Epithelial cell of prostate (primary cell): ENCODE results near the gene PRSS21.

Experiments used
- DNase-seq: peaks from one replicate; pipeline ENCODE4 v3.0.0-alpha.2; 2011; ENCODE audit warnings: low read depth, low spot score
- H3K27ac ChIP-seq: fragments of 450-650 bp; 2 replicates; pipeline ENCODE4 v1.5.1; 2017; ENCODE audit warnings: mild to moderate bottlenecking

The PRSS21 gene

GRCh38 chr16:2822158-2822495 lies 5.1 kb downstream of the PRSS21 start:
- DNase-seq, result no peak
- H3K27ac ChIP-seq, result no peak overlapping the region

DNA sequence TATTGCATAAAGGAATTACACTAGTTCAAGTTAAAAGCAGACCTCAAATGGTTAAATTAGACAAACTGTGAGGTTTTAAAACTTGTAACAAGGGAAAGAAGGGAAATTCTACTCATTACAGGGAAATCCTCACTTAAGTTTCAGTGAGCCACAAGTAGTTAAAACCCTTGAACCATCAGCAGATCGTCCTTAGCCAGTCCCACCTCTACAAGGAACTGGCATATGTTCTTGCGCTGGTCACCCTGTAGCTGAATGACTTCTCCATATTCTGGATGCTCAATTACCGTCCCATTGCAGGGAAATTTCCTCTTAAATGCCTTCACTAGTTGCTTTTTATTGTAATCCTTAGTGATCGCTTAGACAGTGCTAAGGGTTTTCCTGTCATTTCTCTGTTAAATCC lies 5.5 kb downstream of the PRSS21 start:
- DNase-seq, result no peak
- no peak overlapping the region for H3K27ac ChIP-seq

DNA sequence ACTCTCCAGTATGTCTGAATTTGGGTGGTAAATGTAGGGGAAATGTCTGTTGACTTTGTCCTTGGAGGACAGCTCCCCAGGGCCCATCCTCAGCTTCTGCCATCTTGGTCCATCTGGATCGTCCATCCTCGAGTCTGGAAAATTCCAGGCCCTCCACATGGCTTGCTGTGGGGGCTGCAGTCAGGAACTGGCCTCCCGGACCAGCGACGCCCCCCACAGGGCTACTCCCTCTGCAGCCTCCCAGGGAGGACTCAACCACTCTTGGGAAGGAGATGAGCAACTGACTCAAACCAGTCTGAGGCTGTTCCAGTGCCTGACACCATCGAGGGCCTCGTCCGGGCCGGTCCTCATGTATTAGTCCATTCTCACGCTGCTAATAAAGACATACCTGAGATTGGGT lies 7.6 kb downstream of the PRSS21 start:
- no peak for DNase-seq
- no peak overlapping the region for H3K27ac ChIP-seq

GRCh38 chr16:2825049-2825742 lies 8.2 kb downstream of the PRSS21 start:
- no peak for DNase-seq

DNA sequence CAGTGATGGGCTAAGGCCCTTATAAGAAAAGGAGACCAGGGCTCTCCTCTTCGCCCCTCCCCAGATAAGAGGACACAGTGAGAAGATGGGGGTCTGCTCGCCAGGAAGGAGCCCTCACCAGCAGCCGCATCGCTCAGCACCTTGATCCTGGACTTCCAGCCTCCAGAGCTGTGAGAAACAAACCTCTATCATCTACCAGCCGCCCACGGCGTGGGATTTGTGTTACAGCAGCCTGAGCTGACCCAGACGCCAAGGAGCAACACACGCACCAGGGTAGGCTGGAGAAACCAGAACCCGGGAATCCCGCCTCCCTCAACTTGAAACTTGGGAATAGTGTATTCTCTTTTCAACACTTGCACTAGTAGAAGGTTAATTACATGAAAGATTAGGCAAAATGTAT lies 8.9 kb downstream of the PRSS21 start:
- no peak for DNase-seq
- no peak overlapping the region for H3K27ac ChIP-seq

More at GRCh38 chr16:2825049-2825742, 8.2 kb downstream of the PRSS21 start:
- H3K27ac ChIP-seq, result no peak overlapping the region

DNA sequence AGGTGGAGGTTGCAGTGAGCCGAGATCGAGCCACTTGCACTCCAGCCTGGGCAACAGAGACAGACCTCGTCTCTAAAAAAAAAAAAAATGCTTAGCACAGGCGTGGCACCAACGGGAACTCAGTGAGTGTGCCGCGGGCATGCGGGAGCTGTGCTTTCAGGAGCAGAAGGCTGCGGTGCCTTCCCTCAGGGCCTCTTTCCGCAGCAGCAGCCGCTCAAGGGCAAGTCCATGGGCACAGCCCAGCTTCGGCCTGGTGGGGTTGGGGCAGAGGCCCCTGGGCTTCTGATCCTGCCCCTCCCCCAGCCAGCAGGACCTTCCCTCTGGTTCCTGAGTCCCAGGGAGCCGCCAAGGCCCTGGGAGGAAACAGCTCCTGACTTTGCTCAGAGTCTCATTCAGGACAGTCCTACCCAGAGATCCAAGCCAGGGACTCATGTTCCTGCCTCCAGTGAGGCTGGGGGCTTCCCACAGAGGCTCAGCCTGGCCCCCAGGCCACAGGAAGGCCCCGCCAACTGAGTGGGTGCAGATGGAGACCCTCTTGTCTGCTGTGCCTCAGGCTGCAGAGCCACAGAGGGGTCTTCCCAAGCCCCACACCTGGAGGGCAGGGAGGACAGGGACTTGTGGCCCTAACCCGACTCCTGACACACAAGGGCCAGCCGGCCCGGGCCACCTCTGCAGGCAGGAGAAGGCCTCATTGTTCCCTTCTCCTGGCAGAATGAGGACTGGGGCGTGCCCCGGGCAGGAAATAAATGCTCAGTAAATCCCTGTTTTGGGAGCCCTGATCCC lies 9.7 kb downstream of the PRSS21 start:
- no peak for DNase-seq
- no peak overlapping the region for H3K27ac ChIP-seq

DNA sequence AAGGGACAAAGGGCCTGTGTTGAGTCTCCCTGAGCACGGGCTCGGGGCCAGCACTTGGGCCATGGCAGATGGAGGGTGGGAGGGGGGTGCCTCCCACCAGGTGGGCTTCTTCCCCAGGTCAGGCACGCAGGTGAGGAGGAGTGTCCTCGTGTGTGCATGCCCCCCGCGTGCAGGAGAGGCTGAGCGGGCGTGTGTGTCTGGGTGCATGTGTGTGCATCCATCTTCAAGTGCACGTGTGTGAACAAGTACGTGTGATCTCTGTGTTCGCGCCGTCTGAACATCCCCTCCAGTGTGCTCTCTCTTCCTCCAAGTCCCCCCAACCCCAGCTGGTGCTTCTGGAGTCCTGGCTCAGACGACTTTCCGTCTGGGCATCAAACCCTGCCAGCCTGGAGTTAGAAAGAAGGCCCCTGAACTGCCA lies 10.3 kb downstream of the PRSS21 start:
- no peak overlapping the region for H3K27ac ChIP-seq
- no peak for DNase-seq

GRCh38 chr16:2827831-2828520 lies 10.9 kb downstream of the PRSS21 start:
- no peak overlapping the region for H3K27ac ChIP-seq
- no peak for DNase-seq

- no peak for DNase-seq
- no peak overlapping the region for H3K27ac ChIP-seq
These were observed 11.4 kb downstream of the PRSS21 start for GRCh38 chr16:2828521-2828840.

DNA sequence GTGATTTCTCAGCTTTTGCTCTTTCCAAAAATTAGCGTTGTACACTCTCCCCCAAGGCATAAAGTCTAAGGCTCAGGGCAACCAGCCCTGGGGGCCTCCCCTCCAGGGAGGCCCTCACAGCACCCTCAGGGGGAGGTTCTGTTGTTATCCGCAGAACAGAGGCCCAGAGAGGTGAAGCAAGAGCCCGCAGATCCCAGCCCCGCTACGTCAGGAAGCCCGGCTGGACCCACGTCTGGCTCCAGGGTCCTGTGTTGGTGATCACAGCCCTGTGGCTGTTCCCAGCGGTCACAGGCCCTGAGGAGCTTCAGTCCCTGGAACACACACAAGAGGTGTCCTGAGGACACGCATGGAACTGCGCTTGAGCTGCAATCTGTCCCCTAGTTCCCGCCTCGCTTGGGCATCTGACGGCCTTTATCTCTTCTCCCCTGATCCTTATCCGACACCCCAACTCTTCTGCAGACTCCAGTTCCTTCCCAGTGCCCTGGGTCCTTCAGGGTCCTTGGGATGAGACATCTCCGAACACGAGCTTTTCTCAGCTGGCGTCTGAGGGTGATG lies 11.9 kb downstream of the PRSS21 start:
- no peak for DNase-seq
- no peak overlapping the region for H3K27ac ChIP-seq

DNA sequence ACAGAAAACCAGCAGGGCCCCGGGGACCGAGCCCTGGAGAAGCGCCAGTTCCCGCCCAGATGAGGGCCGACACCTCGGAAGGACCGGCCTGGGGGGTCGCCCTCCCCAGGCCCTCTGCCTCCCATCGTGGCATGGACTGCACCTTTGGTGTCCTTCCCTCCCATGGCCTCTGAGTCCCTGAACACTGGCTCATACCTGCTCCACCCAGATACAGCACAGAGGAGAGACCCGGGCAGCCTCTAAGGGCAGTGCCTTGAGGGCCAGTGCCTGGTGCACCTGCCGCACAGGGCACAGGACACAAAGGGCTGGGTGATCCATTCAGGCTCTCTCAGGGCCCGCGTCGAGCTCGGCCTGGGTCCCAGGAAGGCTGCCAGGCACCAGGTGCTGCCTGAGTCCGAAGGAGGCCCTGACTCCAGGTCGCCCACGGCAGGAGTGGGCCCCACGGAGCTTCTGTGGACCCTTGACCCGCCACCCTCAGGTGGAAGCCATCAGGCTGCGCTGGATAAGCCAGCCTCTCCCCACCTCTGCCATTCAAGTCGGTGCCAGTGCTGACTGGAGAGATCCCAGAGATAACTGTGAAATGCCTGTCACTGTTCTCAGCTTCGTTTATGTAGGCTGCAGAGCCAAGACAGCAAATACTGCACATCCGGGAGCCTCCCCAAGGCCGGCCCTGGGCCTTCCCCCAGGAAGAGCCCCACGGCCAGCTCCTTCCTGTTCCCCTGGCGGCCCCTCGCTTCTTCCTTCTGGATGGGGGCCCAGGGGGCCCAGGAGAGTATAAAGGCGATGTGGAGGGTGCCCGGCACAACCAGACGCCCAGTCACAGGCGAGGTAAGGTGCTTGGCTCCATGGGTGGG lies 12.7 kb downstream of the PRSS21 start, which contains the start of gene ZG16B:
Gene ZG16B (plus strand): TSS at position 803 of the 854 bp plus-strand sequence. CDS start 139 bp downstream, outside the sequence.
- peak; percentile 51 for DNase-seq
- H3K27ac ChIP-seq, result peak within 1 kb of the TSS; percentile 22

DNA sequence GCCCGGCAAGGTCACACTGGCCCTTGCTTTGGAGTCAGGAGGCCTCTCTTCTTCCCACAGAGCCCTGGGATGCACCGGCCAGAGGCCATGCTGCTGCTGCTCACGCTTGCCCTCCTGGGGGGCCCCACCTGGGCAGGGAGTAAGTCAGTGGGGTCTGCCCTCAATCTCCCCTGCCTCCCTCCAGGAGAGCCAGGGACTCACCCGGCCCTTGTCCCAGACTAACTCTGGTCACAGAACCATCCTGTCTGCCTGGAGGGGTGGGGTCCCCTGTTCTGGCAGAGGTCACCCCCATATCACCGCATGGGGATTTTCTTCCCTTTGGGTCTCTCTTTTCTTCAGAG lies 13.3 kb downstream of the PRSS21 start:
- DNase-seq, result no peak
- H3K27ac ChIP-seq, result peak overlapping the region; percentile 22

- no peak overlapping the region for H3K27ac ChIP-seq
- no peak for DNase-seq
These were observed 14.2 kb downstream of the PRSS21 start for GRCh38 chr16:2831203-2831602.

DNA sequence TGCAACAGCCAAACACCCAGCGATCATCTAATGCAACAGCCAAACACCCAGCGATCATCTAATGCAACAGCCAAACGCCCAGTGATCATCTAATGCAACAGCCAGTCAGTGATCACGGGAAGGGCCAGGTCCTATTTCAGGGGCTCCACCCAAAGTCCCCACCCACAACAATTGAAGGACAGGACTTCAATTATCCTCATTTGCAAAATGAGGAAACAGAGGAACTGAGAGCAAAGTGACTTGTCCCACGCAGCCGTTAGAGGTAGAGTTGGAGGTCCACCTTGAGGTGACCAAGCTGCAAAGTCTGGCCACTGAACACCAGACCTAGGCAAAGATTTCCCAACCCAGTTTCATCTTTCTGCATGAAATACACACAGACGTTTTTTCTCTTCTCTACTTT lies 16.7 kb downstream of the PRSS21 start:
- no peak for DNase-seq
- no peak overlapping the region for H3K27ac ChIP-seq

GRCh38 chr16:2834968-2835367 lies 17.9 kb downstream of the PRSS21 start:
- no peak for DNase-seq
- peak overlapping the region; percentile 81 for H3K27ac ChIP-seq

GRCh38 chr16:2835638-2836493 lies 18.8 kb downstream of the PRSS21 start:
- peak; percentile 91 for DNase-seq
- peak overlapping the region; percentile 81 for H3K27ac ChIP-seq

- no peak for DNase-seq
- peak overlapping the region; percentile 81 for H3K27ac ChIP-seq
These were observed 19.8 kb downstream of the PRSS21 start for GRCh38 chr16:2836646-2837508.

DNA sequence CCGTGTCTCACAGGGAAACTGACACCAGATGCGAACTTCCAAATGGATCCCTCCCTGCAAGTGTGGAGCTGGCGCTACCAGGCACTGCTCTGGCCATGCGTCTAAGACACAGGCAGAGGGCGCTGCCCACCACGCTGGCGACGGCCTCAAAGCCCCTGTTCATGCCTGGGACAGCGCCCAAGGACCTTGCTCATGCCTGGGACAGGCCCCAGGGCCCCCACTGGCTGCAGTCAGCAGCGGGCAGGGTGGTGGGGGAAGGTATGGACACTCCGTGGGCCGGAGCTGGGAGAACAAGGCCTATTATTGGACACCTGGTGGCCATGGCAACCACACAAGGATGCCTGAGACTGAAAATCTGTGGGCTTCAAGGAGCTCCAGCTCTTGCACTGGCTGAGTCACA lies 21.9 kb downstream of the PRSS21 start:
- H3K27ac ChIP-seq, result no peak overlapping the region
- DNase-seq, result no peak
